Measurements from ENCODE around the gene PDGFC.

Gene PDGFC

GRCh38 chr4:156974264-156974663 is 2.7 kb upstream of the PDGFC start:
- no peak for DNase-seq (ENCODE audit: low read depth)

GRCh38 chr4:156972379-156973015 is 898 bp upstream of the PDGFC start:
- DNase-seq (ENCODE audit: low read depth) = no peak

GRCh38 chr4:156971165-156971675 is 379 bp downstream of the PDGFC start:
- DNase-seq (ENCODE audit: low read depth) = no peak

GRCh38 chr4:156970501-156971164 is 966 bp downstream of the PDGFC start:
- no peak for DNase-seq (ENCODE audit: low read depth)

- no peak for DNase-seq (ENCODE audit: low read depth)
These were observed 1.7 kb downstream of the PDGFC start for GRCh38 chr4:156969911-156970310.

- no peak for DNase-seq (ENCODE audit: low read depth)
These were observed 2.5 kb downstream of the PDGFC start for GRCh38 chr4:156969101-156969500.

- DNase-seq (ENCODE audit: low read depth) = no peak
These were observed 3.1 kb downstream of the PDGFC start for GRCh38 chr4:156968479-156968984.

- DNase-seq (ENCODE audit: low read depth) = no peak
These were observed 4.8 kb downstream of the PDGFC start for GRCh38 chr4:156966836-156967235.

GRCh38 chr4:156963419-156963818 is 8.2 kb downstream of the PDGFC start:
- no peak for DNase-seq (ENCODE audit: low read depth)

- no peak for DNase-seq (ENCODE audit: low read depth)
These were observed 9.0 kb downstream of the PDGFC start for GRCh38 chr4:156962528-156962974.

GRCh38 chr4:156962058-156962358 is 9.6 kb downstream of the PDGFC start:
- no peak for DNase-seq (ENCODE audit: low read depth)

- no peak for DNase-seq (ENCODE audit: low read depth)
These were observed 10.2 kb downstream of the PDGFC start for GRCh38 chr4:156961196-156962057.

GRCh38 chr4:156959298-156959702 is 12.3 kb downstream of the PDGFC start:
- no peak for DNase-seq (ENCODE audit: low read depth)

- DNase-seq (ENCODE audit: low read depth) = no peak
These were observed 13.1 kb downstream of the PDGFC start for GRCh38 chr4:156958276-156959074.

- DNase-seq (ENCODE audit: low read depth) = no peak
These were observed 14.0 kb downstream of the PDGFC start for GRCh38 chr4:156957556-156957955.

- no peak for DNase-seq (ENCODE audit: low read depth)
These were observed 14.7 kb downstream of the PDGFC start for GRCh38 chr4:156956826-156957368.

GRCh38 chr4:156956359-156956758 is 15.2 kb downstream of the PDGFC start:
- no peak for DNase-seq (ENCODE audit: low read depth)

GRCh38 chr4:156954587-156954986 is 17.0 kb downstream of the PDGFC start:
- DNase-seq (ENCODE audit: low read depth) = no peak

GRCh38 chr4:156953951-156954350 is 17.6 kb downstream of the PDGFC start:
- no peak for DNase-seq (ENCODE audit: low read depth)

- no peak for DNase-seq (ENCODE audit: low read depth)
These were observed 18.6 kb downstream of the PDGFC start for GRCh38 chr4:156953001-156953400.

GRCh38 chr4:156952078-156952759 is 19.4 kb downstream of the PDGFC start:
- DNase-seq (ENCODE audit: low read depth) = no peak

Data from stimulated activated CD8-positive, alpha-beta memory T cell treated with anti-CD3 and anti-CD28 coated beads, Interleukin-12 subunit alpha, Interleukin-12 subunit beta, amount 100 ng/mL, for 1 hour (primary cell).